Measurements from ENCODE around the gene PNRC2. TPM values are rescaled to one million over a fixed set of nuclear protein-coding genes. Genes with fewer than 3 reads are reported as not detected.

PNRC2 gene
- polyA plus RNA-seq, 3 donors, result 71.7 to 89.7 (median 71.7) TPM

DNA sequence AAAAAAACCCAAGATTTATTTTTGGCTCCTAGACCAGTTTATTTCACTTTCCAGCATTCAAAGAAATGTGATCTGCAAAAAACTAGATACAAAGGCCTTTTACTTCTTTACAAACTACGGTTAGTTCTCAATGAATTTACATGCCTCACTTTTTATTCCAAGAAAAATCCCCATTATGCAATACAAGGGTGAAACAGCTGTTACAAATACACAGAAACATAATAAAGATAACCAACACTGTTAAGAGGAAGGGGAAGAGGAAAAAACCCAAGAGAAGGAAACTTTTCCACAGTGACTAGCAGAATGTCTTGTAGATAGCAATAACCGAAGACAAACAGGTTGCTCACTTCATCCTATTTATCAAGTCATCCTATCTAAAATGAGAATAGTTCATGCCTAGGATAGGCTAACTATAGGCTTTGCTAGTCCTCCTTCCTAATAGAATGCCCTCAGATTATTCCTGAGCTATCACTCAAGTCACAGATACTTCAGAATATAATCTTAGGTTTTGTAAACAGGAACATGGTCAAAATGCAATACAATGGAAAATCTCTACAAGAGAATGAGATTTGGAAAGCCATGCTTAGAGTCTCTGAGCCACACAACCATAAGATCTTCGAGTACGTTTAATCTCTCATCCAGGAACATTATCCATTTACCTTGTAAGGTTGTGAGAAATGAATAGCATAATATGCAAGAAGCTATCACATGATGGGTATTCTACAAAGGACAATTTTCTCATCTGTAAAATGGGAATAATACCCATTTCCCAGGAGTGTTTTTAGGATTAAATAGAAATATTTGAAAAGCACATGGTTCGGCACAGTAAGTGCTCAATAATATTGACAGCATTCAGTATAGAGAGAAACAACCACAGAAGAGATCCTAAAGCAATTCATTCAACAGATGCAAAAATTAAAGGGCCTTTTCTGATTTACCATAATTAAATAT lies 5.4 kb downstream of the PNRC2 start:
- Histone ChIP-seq H4K20me1 (ENCODE audit: insufficient read depth, low read length) (peaks cover 21% of the 10 kb centered on the region), H3K9me3 (replicated peaks in 1 of 2; ENCODE audit: control insufficient read depth in 1 of 2, insufficient read depth in 1 of 2, low read length in 2 of 2) (no peaks in the 10 kb centered on the region), H3K4me3 (replicated peaks in 1 of 3; ENCODE audit: low read depth in 2 of 3, low read length in 3 of 3) (no peak overlapping the region), H3K79me2 (ENCODE audit: insufficient read depth, low read length) (peaks cover 81% of the 10 kb centered on the region), H3K27ac (ENCODE audit: low read depth in 1 of 2, low read length in 2 of 2) (peak overlapping the region in 1 of 2 donors; percentile 57), H3K36me3 (replicated peaks in 1 of 2; ENCODE audit: control insufficient read depth in 1 of 2, insufficient read depth in 2 of 2, low read length in 2 of 2) (peaks cover 45 to 75% of the 10 kb centered on the region in 2 donors), H2AFZ (ENCODE audit: insufficient read depth, low read depth, low read length, poor library complexity, severe bottlenecking) (no peak overlapping the region), H3K9ac (ENCODE audit: insufficient read depth, low read length, poor library complexity, severe bottlenecking) (no peak overlapping the region), H3K4me2 (replicated peaks; ENCODE audit: extremely low read depth, low read length, poor library complexity, severe bottlenecking) (peak overlapping the region; percentile 5), H3K4me1 (ENCODE audit: control insufficient read depth in 1 of 2, insufficient read depth in 2 of 2, low read length in 2 of 2) (peaks cover 24 to 33% of the 10 kb centered on the region in 2 donors), H3K27me3 (ENCODE audit: control insufficient read depth in 2 of 2, insufficient read depth in 2 of 2, low read length in 2 of 2) (no peaks in the 10 kb centered on the region)
- DNase-seq, result peak in 2 of 3 donors; percentile 44 to 74
- Mint-ChIP-seq H3K27me3 (ENCODE audit: low read depth in 3 of 3) (no peaks in the 10 kb centered on the region), H3K27ac (peak overlapping the region in 6 of 7 donors; percentile 13 to 87 (median 66)), H3K9me3 (no peaks in the 10 kb centered on the region), H3K36me3 (peaks cover 44 to 55% of the 10 kb centered on the region in 2 donors), H3K4me1 (peaks cover 32% of the 10 kb centered on the region), H3K4me3 (no peak overlapping the region)
- intact Hi-C loops (cut with micrococcal nuclease), result no loop called here
- no CpG with 5 or more reads among the region's 5 CpGs for WGBS (ENCODE audit: insufficient coverage)
- TF ChIP-seq, protein P1, sequence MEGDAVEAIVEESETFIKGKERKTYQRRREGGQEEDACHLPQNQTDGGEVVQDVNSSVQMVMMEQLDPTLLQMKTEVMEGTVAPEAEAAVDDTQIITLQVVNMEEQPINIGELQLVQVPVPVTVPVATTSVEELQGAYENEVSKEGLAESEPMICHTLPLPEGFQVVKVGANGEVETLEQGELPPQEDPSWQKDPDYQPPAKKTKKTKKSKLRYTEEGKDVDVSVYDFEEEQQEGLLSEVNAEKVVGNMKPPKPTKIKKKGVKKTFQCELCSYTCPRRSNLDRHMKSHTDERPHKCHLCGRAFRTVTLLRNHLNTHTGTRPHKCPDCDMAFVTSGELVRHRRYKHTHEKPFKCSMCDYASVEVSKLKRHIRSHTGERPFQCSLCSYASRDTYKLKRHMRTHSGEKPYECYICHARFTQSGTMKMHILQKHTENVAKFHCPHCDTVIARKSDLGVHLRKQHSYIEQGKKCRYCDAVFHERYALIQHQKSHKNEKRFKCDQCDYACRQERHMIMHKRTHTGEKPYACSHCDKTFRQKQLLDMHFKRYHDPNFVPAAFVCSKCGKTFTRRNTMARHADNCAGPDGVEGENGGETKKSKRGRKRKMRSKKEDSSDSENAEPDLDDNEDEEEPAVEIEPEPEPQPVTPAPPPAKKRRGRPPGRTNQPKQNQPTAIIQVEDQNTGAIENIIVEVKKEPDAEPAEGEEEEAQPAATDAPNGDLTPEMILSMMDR (IDR thresholded peaks at IDR 0.05), result no peak

DNA sequence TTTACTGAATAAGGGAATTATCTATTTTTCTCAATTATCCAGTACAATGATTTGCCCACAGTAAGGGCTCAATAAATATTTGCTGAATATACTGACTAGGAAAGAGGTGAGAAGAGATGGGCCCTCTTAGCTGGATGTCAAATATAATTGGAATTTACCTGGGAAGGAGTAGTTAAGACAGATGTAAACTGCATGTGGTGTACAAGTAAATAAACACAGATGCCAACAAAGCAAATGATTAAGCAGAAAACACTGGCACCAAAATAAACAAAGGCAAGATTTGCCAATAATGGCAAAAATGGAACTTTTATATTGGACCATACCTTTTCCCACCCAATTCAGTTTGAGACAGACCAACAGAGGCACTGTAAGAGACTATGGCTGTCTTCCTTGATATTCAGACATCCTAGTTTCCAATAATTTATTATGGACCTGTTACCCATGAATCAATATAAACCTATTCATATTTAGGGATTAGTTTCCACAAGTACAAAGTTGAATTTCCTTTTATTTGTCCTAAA lies 7.4 kb downstream of the PNRC2 start:
- Mint-ChIP-seq H3K4me1 (peaks cover 18% of the 10 kb centered on the region), H3K27ac (no peak overlapping the region), H3K9me3 (no peaks in the 10 kb centered on the region), H3K27me3 (ENCODE audit: low read depth in 3 of 3) (no peaks in the 10 kb centered on the region), H3K36me3 (peaks cover 53 to 58% of the 10 kb centered on the region in 2 donors), H3K4me3 (no peak overlapping the region)
- no peak for DNase-seq
- Histone ChIP-seq H3K4me1 (ENCODE audit: control insufficient read depth in 1 of 2, insufficient read depth in 2 of 2, low read length in 2 of 2) (peaks cover 15 to 20% of the 10 kb centered on the region in 2 donors), H3K9me3 (replicated peaks in 1 of 2; ENCODE audit: control insufficient read depth in 1 of 2, insufficient read depth in 1 of 2, low read length in 2 of 2) (no peaks in the 10 kb centered on the region), H3K4me3 (replicated peaks in 1 of 3; ENCODE audit: low read depth in 2 of 3, low read length in 3 of 3) (no peak overlapping the region), H3K27me3 (ENCODE audit: control insufficient read depth in 2 of 2, insufficient read depth in 2 of 2, low read length in 2 of 2) (no peaks in the 10 kb centered on the region), H4K20me1 (ENCODE audit: insufficient read depth, low read length) (peaks cover 23% of the 10 kb centered on the region), H3K36me3 (replicated peaks in 1 of 2; ENCODE audit: control insufficient read depth in 1 of 2, insufficient read depth in 2 of 2, low read length in 2 of 2) (peaks cover 56 to 88% of the 10 kb centered on the region in 2 donors), H3K4me2 (replicated peaks; ENCODE audit: extremely low read depth, low read length, poor library complexity, severe bottlenecking) (no peak overlapping the region), H3K79me2 (ENCODE audit: insufficient read depth, low read length) (peaks cover 78% of the 10 kb centered on the region), H3K9ac (ENCODE audit: insufficient read depth, low read length, poor library complexity, severe bottlenecking) (no peak overlapping the region), H2AFZ (ENCODE audit: insufficient read depth, low read depth, low read length, poor library complexity, severe bottlenecking) (no peak overlapping the region), H3K27ac (ENCODE audit: low read depth in 1 of 2, low read length in 2 of 2) (no peak overlapping the region)
- TF ChIP-seq, protein P1 (IDR thresholded peaks at IDR 0.05), result no peak
- intact Hi-C loops (cut with micrococcal nuclease), result no loop called here

Data from CD14-positive monocyte (primary cell).